Duodenal mucosa (tissue), 2 donors: ENCODE data around the gene CYP4Z1.
"Not testable (repeated sequence)": the region's sequence is repeated elsewhere in the genome, so short reads cannot be mapped to it uniquely, and the experiment has no call there.

Experiments used
- H3K27ac ChIP-seq: one replicate; pipeline ENCODE4 v1.7.0; 2013; ENCODE audit warnings: low read depth, low read length
- H3K27me3 ChIP-seq, 2 donors: one replicate each; pipeline ENCODE4 v1.7.0; 2013; ENCODE audit warnings: low read length in 2 of 2, control low read depth in 1 of 2; ENCODE audit not compliant: insufficient read depth in 2 of 2, control insufficient read depth in 1 of 2
- H3K36me3 ChIP-seq, 2 donors: one replicate each; pipeline ENCODE4 v1.7.0; 2013; ENCODE audit warnings: low read length in 2 of 2, control low read depth in 1 of 2; ENCODE audit not compliant: insufficient read depth in 2 of 2, control insufficient read depth in 1 of 2
- H3K4me1 ChIP-seq, 2 donors: one replicate each; pipeline ENCODE4 v1.7.0; 2013; ENCODE audit warnings: low read length in 2 of 2, control low read depth in 1 of 2; ENCODE audit not compliant: insufficient read depth in 2 of 2, control insufficient read depth in 1 of 2
- H3K4me3 ChIP-seq, 2 donors: one replicate each; pipeline ENCODE4 v1.7.0; 2013; ENCODE audit warnings: low read length in 2 of 2, low read depth in 1 of 2
- H3K9ac ChIP-seq, 2 donors: one replicate each; pipeline ENCODE4 v1.7.0; 2013; ENCODE audit warnings: low read length in 2 of 2, low read depth in 1 of 2
- H3K9me3 ChIP-seq, 2 donors: one replicate each; pipeline ENCODE4 v1.7.0; 2013; ENCODE audit warnings: low read length in 2 of 2, control low read depth in 1 of 2; ENCODE audit not compliant: control insufficient read depth in 1 of 2

Gene CYP4Z1

DNA sequence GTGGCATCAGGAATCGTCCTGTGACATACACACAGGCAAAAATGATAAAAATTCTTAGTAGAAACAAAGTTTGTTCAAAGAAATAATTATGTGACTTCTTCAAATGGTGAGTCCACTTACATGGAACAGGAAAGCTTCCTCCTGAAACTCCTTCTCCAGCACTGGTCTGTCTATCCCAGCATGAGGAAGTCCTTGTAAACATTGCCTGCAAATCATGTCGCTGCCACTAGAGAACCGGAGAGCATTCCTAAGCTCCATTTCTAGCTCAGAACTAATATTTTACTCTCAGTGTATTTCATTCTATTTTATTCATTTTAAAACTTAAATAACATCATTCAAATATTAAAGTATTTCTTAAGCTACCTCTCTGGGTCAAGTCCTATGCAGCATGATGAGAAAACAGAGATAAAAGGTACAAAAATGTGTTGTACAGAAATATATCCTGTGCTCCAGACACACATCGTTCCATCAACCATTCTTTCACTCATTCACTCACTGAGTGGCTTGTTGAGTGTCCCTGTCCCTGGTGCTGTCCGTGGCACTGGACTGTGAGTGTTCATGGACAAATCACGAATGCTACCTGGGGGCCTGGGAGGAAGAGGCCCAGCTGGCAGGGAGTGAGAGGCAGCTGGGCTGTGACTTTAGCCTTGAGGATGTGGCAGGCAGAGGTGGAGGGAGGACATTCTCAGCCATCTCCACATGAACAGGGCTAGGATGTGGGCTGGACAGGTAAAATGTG lies 80.2 kb downstream of the CYP4Z1 start:
- H3K4me1 ChIP-seq, result no peaks in the 10 kb centered on the region
- no peaks in the 10 kb centered on the region for H3K36me3 ChIP-seq
- no peak overlapping the region for H3K27ac ChIP-seq
- H3K27me3 ChIP-seq, result no peaks in the 10 kb centered on the region
- H3K9ac ChIP-seq, result no peak overlapping the region
- H3K4me3 ChIP-seq, result no peak overlapping the region
- no peaks in the 10 kb centered on the region for H3K9me3 ChIP-seq

DNA sequence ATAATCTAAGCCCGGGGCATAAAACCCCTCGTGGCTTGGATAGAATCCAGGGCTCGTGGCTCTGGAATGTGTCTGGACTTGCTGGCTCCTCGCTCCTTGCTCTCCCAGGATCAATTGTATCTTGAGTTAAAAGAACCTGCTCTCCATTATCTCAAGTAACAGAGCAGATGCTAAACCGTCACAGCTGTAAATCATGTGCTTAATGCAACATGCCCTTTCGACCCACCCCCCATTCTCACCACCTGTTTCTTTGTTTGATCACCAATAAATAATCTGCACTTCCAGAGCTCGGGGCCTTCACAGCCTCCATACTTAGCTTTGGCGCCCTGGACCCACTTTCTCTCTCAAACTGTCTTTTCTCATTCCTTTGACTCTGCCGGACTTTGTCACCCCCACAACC lies 82.1 kb downstream of the CYP4Z1 start:
- H3K9me3 ChIP-seq, H3K36me3 ChIP-seq, H3K27ac ChIP-seq, H3K4me3 ChIP-seq, H3K9ac ChIP-seq, H3K27me3 ChIP-seq, H3K4me1 ChIP-seq: not testable (repeated sequence)

DNA sequence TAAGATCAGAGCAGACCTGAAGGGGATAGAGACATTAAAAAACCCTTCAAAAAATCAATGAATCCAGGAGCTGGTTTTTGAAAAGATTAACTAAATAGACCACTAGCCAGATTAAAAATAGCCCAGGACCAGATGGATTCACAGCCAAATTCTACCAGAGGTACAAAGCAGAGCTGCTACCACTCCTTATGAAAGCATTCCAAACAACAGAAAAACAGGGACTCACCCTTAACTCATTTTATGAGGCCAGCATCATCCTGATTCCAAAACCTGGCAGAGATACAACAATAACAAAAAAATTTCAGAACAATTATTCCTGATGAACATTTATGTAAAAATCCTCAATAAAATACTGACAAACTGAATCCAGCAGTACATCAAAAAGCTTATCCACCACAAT lies 89.4 kb downstream of the CYP4Z1 start:
- H3K27me3 ChIP-seq, H3K4me3 ChIP-seq, H3K9ac ChIP-seq, H3K9me3 ChIP-seq, H3K36me3 ChIP-seq, H3K4me1 ChIP-seq, H3K27ac ChIP-seq: not testable (repeated sequence)

DNA sequence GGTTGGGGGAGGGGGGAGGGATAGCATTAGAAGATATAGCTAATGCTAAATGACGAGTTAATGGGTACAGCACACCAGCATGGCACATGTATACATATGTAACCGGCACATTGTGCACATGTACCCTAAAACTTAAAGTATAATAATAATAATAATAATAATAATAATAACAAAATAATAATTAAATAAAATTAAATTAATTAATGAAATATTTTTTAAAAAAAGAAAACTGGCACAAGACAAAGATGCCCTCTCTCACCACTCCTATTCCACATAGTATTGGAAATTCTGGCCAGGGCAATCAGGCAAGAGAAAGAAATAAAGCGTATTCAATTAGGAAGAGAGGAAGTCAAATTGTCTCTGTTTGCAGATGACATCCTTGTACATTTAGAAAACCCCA lies 90.9 kb downstream of the CYP4Z1 start:
- not testable (repeated sequence) for H3K36me3 ChIP-seq, H3K4me3 ChIP-seq, H3K9ac ChIP-seq, H3K9me3 ChIP-seq, H3K27me3 ChIP-seq, H3K4me1 ChIP-seq, H3K27ac ChIP-seq

DNA sequence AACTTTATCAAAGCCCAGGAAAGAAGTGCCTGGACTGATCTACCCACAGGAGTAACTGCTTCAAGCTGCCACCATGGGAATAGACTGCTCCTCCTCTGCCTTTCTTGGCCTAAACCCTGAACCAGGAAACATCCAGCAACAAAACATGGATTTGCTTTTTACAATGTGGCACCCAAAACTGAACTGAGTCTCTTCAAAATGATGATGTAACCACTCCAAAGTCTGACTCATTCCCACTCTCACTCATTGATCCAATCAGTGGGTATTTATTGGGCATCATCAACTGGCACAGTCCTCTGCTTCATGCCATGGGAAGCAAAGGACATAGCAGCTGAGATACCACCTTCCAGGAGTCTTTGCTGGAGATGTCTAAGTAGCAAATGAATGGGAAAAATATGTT lies 93.7 kb downstream of the CYP4Z1 start:
- no peak overlapping the region for H3K27ac ChIP-seq

DNA sequence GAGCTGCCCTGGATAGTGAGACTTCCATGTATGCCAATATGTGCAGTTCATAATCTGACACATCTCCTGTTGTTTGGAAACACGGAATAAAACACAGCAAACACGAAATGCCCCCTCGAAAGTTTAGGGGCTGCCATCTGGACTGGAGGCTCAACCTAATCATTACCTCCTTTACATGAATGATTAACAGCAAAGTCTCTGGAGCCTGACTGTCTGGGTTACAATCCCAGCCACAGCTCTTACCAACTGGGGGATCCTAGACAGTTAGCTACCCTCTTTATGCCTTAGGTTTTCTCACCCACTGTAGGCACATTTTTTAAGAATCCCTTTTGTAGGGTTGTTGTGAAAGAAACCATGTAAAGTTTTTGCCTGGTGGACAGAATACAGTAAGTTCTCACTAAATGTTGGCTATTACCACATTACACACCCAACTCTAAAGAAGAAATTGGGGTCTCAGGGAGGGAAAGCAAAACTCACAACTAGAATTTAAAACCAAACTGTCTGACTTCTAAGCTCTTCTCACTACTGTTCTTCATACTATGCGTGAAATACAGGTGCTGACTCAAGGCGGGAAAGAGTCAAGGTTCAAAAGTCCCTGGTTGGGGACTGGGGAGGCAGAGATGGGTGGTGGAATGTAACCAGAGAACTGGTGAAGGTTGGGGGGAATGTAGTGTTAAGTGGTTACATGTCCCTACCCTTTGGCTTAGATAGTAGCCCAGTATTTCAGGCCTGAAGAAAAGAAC lies 94.4 kb downstream of the CYP4Z1 start:
- Histone ChIP-seq H3K4me1 (no peaks in the 10 kb centered on the region), H3K9me3 (no peaks in the 10 kb centered on the region), H3K4me3 (no peak overlapping the region), H3K27me3 (no peaks in the 10 kb centered on the region), H3K27ac (no peak overlapping the region), H3K9ac (no peak overlapping the region), H3K36me3 (no peaks in the 10 kb centered on the region)

More for the DNA sequence above, 93.7 kb downstream of the CYP4Z1 start:
- H3K4me3 ChIP-seq, result no peak overlapping the region
- H3K36me3 ChIP-seq, result no peaks in the 10 kb centered on the region
- no peaks in the 10 kb centered on the region for H3K4me1 ChIP-seq
- no peak overlapping the region for H3K9ac ChIP-seq
- H3K9me3 ChIP-seq, result no peaks in the 10 kb centered on the region
- no peaks in the 10 kb centered on the region for H3K27me3 ChIP-seq

DNA sequence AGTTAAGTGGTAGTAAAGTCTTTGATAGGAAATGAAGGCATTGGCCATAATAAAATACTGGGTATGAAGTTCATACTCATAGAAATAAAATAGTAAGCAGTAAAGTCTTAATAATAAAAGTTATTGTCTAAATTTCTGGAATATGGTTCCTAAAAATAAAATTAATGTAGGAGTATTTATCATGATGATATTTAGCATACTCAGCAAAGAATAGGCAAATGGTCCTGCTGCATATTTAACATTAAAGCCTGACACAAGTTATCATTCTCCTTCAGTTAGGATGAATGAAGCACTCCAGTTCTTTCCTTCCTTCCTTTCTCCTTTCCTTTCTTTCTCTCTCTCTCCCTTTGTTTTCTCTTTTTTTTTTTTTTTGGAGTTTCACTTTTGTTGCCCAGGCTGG lies 97.5 kb downstream of the CYP4Z1 start:
- H3K4me3 ChIP-seq, result no peak overlapping the region
- no peaks in the 10 kb centered on the region for H3K9me3 ChIP-seq
- H3K27ac ChIP-seq, result no peak overlapping the region

More for the DNA sequence above, 97.5 kb downstream of the CYP4Z1 start:
- Histone ChIP-seq H3K36me3 (no peaks in the 10 kb centered on the region), H3K27me3 (no peaks in the 10 kb centered on the region), H3K4me1 (no peaks in the 10 kb centered on the region), H3K9ac (no peak overlapping the region)
